Measurements from ENCODE around the gene FRY.

DNA sequence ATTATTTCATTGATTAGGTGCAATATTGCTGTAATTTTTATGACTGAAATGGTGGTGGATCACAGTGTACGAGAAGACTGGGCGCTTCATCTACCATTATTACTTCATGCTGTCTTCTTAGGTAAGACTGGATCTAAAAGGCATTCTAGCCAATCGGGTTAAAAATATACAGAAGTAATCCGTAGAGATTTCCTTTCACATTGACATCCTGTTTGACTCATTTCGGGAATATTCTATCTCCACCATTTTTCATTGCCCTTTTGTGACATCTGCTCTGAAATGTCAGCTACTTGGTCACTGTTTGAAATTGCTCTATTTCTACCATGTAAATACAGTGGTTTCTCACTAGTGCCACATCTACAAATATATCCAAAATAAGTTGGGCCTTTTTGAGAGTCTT, 193.3 kb downstream of the FRY start:
- TF ChIP-seq, protein P1, sequence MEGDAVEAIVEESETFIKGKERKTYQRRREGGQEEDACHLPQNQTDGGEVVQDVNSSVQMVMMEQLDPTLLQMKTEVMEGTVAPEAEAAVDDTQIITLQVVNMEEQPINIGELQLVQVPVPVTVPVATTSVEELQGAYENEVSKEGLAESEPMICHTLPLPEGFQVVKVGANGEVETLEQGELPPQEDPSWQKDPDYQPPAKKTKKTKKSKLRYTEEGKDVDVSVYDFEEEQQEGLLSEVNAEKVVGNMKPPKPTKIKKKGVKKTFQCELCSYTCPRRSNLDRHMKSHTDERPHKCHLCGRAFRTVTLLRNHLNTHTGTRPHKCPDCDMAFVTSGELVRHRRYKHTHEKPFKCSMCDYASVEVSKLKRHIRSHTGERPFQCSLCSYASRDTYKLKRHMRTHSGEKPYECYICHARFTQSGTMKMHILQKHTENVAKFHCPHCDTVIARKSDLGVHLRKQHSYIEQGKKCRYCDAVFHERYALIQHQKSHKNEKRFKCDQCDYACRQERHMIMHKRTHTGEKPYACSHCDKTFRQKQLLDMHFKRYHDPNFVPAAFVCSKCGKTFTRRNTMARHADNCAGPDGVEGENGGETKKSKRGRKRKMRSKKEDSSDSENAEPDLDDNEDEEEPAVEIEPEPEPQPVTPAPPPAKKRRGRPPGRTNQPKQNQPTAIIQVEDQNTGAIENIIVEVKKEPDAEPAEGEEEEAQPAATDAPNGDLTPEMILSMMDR (IDR thresholded peaks at IDR 0.05), result no peak
- TF ChIP-seq POLR2A (IDR thresholded peaks at IDR 0.05), result no peak

Measured in uterus (tissue), 2 donors.